CD4-positive, alpha-beta T cell treated with Interleukin-12 subunit alpha and Interleukin-12 subunit beta, for 1 hour (primary cell): ENCODE results near the gene TMEM131.

Experiments used
- DNase-seq: peaks from one replicate; pipeline ENCODE4 v3.0.0-alpha.2; 2020

The TMEM131 gene

DNA sequence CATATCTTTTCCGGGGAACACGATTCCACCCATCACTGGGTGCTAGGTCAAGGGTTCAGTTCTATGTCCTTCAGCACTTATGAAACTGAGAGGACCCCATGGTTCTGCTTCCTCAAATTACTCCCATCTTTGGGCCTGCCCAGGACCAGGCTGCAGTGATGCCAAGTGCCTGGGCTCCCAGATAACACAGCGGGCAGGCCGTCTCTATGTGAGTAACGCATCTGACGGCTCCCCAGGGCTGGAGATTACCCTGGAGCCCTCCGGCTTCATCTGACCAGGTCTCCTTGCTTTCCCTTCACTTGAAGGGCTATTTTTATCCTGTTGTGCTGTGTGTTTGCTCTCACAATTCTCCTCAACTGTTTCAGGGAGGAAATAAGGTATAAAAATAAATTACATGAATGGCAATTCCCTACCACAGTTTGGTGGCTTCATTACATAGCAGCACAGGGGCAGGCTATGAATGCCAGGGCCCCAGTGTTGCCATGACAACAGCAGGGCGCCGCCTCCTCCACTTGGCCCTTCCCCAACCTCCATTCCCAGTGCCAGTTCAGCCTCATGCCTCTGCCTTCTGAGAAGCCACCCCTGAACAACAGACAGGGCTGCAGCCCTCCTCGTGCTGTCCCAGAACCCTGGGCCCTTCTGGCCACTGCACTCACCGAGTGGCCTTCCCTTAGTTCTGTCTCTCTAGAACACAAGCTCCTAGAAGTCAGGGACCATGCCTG, 25.4 kb upstream of the TMEM131 start:
- no peak for DNase-seq

GRCh38 chr2:98020516-98020915, 24.8 kb upstream of the TMEM131 start:
- DNase-seq: no peak

DNA sequence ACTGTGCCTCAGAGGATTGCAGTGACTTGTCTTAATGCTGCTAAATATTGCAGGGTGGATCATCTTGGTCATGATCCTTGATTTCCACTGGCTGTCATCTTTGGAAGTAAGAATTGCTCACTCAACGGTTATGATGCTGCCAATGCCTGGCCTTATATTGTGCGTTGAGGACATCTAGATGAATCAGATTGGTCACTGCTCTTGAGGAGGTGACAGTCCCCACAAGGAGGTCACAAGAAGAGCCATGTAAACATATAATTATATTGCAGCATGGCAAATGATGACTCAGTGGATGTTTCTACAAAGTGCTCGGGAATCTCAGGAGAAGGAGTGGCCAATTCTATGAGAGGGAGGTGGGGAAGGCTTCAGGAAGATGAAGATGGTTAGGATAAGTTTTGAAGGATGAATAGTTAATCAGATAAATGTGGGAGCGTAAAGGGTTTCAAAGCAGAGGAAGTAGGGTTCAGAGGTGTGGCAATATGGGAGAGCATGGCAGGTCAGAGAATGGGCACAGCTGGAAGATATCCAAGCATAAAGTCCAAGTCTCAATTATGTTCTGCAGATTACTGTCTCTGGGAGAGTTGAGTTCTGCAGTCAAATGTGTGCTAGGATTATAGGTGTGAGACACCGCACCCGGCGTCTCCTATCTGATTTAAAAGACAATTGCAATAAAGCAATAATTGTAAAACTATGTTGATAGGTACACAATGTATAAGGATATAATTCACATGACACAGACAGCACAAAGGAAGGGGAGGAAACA, 21.3 kb upstream of the TMEM131 start:
- DNase-seq: no peak

DNA sequence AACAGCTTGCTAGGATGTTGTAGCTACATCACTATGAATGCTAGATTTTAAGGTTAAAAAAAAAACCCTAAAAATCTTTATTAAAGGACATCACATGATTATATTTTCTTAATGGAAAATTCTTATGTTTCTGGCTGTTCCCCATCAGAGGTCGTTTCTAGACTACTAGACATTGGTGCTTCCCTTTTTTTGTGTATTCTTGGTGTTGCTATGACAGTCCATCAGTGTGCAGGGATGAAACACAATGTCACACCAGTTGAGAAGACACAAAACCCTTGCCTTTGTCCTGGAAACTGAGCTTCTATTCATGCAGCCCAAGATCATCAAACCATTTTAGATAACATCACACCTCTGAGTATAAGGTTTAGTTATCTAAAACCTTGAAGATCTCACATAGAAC, 19.9 kb upstream of the TMEM131 start:
- no peak for DNase-seq

DNA sequence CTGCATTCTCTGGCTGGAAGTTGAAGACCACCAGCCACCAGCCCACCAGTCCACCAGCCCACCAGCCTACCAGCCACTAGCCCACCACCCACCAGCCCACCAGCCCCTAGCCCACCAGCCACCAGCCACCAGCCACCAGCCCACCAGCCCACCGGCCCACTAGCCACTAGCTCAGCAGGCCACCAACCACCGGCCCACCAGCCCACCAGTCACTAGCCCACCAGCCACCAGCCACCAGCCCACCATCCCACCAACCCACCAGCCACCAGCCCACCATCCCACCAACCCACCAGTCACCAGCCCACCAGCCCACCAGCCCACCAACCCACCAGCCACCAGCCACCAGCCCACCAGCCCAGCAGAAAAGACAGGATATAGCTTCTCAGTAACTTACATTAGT, 18.6 kb upstream of the TMEM131 start:
- DNase-seq: no peak

- no peak for DNase-seq
These were observed 17.8 kb upstream of the TMEM131 start for GRCh38 chr2:98013407-98014042.

- DNase-seq: no peak
These were observed 16.8 kb upstream of the TMEM131 start for GRCh38 chr2:98012561-98012991.

DNA sequence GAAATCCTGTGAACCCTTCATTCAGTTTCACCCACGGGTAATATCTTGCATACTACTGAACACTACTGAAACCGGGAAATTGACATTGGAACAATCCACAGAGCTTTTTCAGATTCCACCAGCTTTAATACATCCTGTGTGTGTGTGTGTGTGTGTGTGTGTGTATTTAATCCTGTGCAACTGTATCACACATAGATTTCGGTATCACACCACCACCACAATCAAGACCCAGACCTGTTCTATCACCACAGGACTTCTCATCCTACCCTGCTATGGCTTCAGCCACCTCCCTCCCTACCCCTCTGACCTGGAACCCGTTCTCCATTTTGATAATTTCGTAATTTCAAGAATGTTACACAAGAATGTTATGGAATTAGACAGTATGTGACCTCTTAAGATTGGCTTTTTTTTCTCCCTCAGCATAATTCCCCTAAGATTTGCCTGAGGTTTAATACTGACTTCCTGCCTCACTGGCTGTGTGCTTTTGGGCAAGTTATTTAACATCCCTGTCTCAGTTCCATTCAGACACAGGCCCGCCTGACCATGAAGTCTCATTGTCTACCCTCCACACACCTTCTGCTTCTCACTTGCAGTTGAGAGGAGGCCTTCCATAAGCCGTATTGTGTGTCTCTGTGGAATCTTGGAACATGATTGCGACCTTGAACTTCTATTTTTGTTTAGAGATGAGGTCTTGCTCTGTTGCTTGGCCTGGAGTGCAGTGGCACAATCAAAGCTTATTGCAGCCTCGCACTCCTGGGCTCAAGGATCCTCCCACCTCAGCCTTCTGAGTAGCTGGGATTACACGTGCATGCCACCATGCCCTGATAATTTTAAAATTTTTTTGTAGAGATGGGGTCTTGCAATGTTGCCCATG, 14.4 kb upstream of the TMEM131 start:
- no peak for DNase-seq

- DNase-seq: no peak
These were observed 12.7 kb upstream of the TMEM131 start for GRCh38 chr2:98008415-98008814.

GRCh38 chr2:98006378-98006777, 10.6 kb upstream of the TMEM131 start:
- DNase-seq: no peak

DNA sequence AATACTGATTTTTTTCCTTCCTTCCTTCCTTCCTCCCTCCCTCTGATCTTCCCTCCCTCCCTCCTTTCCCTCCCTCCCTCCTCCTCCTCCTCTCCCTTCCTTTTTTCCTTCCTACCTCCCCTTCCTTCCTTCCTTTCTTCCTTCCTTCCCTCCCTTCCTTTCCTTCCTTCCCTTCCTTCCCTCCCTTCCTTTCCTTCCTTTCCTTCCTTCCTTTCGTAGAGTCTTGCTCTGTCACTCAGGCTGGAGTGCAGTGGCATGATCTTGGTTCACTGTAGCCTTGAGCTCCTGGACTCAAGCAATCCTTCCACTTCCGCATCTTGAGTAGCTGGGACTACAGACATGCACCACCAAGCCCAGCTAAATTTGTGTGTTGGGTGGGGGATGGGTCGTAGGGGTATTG, 8.9 kb upstream of the TMEM131 start:
- no peak for DNase-seq

- no peak for DNase-seq
These were observed 8.3 kb upstream of the TMEM131 start for GRCh38 chr2:98004047-98004446.

DNA sequence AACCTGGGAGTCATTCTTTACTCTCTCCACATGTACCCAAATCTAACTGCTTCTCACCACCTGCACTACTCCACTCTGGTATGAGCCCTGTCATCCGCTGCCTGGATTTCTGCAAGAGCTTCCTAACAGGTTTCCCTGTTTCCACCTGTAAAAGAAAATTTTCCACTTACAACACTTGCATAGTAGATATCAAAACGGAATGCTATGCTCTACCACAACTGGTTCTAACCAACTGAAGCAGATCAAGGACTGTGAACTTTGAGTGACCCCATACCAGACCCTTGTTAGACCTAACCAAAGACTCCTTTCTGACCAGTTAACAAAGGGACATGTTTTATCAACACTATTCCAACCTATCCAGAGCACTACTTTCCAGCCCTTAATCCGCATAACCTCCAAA, 3.8 kb upstream of the TMEM131 start:
- DNase-seq: no peak

- DNase-seq: no peak
These were observed 2.8 kb upstream of the TMEM131 start for GRCh38 chr2:97998431-97999005.

DNA sequence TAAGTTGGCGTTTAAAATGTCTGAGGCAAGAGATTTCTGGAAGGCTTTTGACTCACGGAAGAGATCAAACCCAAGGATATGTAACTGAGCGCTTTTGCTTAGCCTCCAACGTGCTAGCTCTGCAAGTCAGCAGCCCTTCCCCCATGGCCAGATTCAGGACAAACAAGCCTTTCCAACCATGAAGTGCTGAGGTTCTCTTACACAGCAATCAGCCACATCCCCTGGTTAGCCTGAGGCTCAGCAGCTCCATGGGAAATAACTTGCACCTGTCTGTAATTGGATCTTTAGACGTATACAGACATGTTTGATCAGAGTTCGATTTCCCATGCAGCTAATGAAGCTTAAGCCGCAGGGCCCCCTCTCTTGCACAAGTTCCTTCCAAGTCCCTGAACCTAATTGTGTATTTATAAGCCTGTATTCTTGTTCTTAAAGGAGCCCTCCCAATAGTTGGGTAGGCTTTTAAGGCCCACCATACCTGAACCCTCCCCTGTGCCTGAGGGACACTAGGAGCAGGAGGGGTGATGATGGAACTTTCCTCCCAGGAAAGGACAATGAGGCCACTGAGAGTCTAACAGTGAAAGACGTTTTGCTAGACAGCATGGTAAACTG, 2.1 kb upstream of the TMEM131 start:
- no peak for DNase-seq

DNA sequence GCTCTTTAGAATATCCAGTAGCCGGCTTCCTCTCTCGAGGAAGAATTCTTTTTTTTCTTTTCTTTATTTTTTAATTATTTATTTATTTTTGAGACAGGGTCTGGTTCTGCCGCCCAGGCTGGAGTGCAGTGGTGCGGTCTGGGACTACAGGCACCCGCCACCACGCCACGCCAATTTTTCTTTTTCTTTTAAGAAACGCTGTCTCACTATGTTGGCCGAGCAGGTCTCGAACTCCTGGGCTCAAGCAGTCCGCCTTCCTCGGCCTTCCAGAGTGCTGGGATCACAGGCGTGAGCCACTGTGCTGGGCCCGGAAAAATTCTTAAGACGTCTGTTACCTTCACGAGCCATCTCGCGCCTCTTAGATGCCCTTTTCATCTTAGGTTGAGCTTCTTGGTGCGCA, 931 bp upstream of the TMEM131 start:
- no peak for DNase-seq

DNA sequence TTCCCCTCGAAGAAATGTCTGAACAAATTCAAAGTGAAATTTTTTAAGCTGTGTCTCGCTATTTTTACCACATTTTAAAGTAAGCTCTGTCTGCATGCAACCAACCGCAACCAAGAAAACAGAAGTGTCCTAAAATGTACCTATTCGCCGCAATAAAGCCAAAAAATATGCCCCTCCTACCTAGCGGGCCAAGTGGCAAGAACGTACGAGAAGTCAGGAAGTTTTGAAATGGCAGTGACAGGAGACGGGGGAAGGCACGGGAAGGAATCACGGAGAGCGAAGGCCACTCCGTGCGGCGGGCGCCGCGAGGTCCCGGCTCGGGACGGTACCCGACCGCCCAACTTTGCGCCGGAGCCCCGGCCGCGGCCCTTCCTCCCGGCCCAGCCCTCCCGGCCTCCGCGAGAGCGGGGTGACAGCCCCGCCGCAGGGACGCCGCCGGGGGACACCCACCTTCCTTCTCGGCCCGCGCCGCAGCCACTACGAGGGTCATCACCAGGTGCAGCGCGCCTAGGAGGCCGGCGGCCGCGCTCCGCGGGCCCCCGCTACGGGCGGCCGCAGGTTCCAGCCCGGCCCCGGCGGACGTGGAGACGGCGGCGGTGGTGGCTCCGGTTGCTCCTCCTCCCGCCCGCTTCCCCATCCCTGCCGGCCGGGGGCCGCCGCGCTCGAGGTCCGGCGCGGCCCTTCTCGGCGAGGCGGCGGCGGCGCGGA, 568 bp downstream of the TMEM131 start:
- peak; percentile 59 for DNase-seq

DNA sequence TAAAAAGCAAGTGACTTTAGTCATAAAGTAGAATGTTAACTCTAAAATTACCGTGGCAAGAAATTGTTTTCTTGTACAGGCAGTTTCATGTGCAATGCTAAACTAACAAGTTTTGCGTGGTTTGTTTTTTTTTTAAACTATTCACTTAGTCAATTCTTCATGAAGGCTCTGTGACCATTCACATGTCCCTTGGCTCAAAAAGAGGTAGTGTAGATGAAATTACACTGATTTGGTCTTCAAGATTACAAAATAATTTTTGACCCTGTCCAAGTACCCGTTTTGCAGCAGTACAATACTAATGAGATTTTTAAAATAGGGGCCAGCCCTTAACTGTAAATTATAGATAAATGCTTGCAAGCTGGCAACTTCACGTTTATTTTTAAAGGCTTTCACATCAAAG, 1.3 kb downstream of the TMEM131 start:
- no peak for DNase-seq

DNA sequence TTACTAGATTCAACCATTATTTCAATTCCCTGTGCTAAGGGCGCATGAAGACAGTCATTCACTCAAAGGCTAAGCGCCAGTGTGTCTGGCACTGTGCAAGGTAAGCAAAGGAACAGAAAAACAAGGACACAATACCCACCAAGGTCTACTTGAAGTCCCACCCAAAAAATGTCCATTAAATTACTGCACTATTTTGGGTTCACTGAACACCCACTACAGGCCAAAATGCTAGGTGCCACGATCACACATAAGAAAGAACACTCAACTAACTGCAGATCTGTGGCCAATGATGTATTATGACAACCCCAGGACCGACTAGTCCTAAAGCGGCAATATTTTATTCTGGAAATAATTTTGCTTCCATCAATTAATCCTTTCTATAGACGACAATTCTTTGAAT, 1.8 kb downstream of the TMEM131 start:
- DNase-seq: no peak

DNA sequence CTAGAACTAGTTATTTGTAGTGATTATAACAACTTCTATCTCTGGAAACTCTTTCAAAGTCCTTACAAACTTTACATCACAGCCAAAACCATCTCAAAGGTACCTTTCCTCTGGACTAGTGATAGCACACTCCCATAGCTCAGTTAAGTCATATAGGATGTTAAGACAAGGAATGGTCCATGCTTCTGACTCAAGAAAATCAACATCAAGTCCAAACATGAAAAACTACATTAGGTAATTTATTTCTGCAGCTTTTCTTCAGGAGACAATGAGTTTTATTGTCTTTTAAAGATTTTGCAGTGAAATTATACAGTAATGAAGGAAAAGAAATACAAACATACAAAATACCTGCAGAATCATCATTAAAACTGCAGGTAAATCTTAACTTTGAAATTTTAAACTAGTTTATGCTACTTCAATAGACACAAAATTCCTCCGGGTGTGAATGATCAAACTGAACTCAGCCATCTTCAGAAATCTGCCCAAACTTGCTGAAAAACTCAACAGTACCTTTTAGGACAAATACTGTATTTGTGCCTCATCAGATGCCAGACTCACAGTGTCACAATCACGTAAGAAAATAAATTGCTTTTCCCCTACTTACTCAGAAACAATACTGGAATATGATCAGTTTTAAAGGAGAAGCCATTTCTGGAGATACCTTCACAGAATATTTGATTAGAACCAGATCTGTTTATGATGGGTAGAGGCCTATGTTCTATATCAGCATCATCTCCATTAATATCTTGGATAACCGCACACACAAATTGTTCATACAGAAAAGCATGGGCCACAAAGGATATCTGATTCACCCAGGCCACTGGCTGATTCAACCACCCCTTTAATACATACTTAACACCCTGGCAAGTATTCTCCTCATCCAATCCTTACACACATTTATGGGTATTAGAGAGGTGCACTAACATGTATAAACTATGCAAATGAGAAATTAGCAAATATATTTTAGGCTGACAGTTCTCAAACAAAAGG, 2.6 kb downstream of the TMEM131 start:
- DNase-seq: no peak
